ENCODE results near the gene EPS8L3. TPM values are rescaled to one million over a fixed set of nuclear protein-coding genes. Genes with fewer than 3 reads are reported as not detected.
A peak's percentile ranks its signal among the peaks of the same experiment; 100 is the strongest.
"Not testable (repeated sequence)": the region's sequence is repeated elsewhere in the genome, so short reads cannot be mapped to it uniquely, and the experiment has no call there.

EPS8L3 gene
- polyA plus RNA-seq, 12 donors, result 0.05 to 15.0 (median 0.31) TPM; not detected in 8

GRCh38 chr1:109782514-109782913 lies 18.8 kb upstream of the EPS8L3 start:
- DNase-seq, result no peak

DNA sequence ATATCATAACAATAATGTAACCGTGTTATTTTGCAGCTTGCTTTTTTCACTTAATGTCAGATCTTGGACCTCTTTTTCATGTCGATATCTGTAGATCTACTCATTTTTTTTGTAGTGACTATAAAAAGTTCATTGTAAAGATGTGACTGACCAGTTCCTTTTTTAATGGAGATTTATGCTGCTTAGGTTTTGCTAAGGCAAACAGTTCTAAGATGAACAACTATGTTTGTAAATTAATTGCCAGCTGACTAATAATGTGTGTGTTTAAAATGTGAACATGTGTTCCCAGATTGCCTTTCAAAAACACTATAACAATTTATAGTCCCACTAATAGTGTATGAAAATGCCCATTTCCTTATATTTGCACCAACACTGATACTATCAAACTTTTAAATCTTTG lies 18.1 kb upstream of the EPS8L3 start:
- DNase-seq, result no peak

GRCh38 chr1:109780982-109781381 lies 17.3 kb upstream of the EPS8L3 start:
- no peak for DNase-seq

DNA sequence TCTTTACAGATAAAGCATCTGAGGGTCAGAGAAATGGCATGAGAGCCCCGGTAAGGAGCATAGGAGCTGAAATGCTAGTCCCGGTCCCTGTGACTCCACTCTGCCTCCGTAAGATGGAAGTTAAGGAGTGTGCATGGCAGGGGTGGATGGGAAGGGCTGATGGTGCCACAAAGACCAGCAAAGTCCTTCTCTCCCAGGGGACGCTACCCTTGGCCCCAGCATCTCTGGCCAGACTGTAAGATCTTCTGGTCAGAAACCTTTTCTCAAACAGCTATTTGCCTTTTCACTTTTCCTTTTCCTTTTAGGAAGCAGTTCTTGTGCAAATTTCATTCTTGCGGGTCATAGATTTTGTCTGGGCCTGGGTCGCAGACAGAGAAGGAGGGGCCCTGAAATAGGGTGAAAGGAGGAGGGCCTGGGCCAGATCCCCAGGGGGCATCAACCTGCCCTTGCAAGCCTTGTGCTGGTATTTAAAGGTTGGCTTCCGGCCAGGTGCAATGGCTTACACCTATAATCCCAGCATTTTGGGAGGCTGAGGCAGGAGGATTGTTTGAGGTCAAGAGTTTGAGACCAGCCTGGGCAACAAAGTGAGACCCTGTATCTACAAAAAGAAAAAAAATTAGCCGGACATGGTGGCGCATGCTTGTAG lies 14.4 kb upstream of the EPS8L3 start:
- DNase-seq, result no peak

DNA sequence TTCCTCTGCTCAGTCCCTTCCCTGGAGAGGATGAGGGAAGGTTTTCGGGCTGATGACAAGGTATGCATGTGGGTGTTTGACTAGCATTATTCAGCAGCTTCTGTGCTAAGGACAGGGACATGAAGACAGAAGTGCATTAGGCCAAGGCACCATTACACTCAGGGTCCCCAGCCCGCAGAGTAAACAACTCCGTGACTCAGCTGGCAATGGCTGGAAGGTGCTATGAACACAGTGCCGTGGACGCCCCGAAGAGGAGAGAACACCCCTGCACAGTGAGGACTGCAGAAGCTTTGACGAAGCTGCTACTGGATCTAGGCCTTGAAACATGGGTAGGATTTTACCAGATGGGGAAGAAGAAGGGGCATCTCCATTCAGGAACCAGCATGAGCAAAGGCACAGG lies 13.7 kb upstream of the EPS8L3 start:
- no peak for DNase-seq

GRCh38 chr1:109776911-109777310 lies 13.2 kb upstream of the EPS8L3 start:
- DNase-seq, result peak; percentile 84

DNA sequence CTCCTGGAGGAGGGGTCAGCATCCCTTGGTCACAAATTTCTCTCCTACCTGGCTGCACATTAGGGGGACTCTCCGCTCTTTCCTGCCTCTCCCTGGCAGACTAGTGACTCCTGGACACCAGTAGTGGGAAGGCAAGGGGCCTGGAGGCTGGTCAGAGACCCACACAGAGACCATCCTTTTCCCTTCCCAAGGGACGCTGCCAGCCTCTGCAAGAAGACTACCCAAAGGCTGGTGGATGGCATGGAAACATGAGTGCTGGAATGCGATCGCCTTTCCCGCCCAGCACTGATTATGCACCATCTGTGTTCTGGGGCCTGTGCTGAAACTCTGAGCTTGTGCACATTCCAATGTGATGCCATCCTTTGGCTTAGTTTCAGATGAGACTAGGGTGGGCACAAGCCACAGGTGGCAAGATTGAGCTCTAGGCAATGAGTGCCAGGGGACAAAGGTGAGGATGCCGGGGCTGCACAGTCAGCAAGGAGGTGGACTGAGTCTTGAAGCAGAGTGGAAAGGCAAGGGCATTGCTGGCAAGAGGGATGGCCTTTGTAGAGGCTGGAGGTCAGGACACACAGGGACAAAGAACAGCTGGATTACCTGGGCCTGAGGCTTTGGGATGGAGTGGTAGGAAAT lies 12.6 kb upstream of the EPS8L3 start:
- DNase-seq, result no peak

DNA sequence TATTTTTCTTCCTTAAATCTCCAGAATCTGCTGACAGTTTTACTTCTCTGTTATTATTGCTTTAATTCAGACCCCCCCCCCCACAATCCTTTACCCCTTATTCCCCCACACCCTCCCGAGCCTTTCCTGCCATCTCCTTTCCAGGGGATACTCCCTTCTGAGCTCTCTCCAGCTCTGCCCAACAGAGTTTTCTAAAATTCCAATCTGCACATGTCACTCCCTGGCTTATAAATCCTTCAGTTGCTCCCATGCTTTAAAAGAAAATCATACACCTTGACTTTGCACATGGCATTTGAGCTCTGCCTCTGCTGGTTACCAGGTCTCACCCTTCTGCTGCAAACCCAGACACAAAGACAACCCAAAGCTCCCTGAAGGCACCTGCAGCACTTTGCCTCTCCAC lies 11.7 kb upstream of the EPS8L3 start:
- no peak for DNase-seq

DNA sequence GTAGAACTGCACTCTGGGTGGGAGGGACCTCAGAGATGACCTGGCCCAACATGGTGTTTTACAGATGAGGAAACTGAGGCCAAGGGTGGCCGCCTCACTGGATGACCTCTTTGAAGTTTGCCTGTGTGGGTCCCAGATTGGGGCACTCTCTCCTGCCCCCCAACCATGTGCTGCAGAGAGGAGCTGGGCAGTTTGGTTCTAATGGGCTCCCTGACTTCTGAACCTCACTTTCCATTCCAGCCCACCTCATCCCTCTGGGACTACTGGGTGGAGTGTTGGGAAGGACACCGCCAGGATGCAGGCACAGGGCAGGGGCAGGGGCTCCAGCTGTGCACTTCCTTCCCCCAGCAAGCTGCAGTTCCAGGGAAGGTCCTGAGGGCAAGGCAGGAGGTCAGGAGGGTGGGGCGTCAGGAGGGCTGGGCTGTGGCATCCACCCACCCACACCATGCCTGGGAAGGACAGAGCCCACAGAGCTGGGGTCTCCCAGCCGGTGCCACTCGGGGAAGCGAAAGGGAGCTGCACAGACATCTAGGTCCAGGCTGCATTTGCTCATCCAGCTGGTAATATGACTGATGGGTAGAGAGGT lies 10.3 kb upstream of the EPS8L3 start:
- DNase-seq, result no peak

GRCh38 chr1:109773203-109773899 lies 9.6 kb upstream of the EPS8L3 start:
- DNase-seq, result peak; percentile 85

GRCh38 chr1:109772658-109773202 lies 9.0 kb upstream of the EPS8L3 start:
- DNase-seq, result no peak

GRCh38 chr1:109771712-109772657 lies 8.3 kb upstream of the EPS8L3 start:
- DNase-seq, result no peak

- DNase-seq, result no peak
Observed at GRCh38 chr1:109770331-109771095, 6.8 kb upstream of the EPS8L3 start.

- DNase-seq, result no peak
Observed at GRCh38 chr1:109769330-109770078, 5.8 kb upstream of the EPS8L3 start.

GRCh38 chr1:109768820-109769219 lies 5.1 kb upstream of the EPS8L3 start:
- no peak for DNase-seq

GRCh38 chr1:109768335-109768650 lies 4.6 kb upstream of the EPS8L3 start:
- no peak for DNase-seq

DNA sequence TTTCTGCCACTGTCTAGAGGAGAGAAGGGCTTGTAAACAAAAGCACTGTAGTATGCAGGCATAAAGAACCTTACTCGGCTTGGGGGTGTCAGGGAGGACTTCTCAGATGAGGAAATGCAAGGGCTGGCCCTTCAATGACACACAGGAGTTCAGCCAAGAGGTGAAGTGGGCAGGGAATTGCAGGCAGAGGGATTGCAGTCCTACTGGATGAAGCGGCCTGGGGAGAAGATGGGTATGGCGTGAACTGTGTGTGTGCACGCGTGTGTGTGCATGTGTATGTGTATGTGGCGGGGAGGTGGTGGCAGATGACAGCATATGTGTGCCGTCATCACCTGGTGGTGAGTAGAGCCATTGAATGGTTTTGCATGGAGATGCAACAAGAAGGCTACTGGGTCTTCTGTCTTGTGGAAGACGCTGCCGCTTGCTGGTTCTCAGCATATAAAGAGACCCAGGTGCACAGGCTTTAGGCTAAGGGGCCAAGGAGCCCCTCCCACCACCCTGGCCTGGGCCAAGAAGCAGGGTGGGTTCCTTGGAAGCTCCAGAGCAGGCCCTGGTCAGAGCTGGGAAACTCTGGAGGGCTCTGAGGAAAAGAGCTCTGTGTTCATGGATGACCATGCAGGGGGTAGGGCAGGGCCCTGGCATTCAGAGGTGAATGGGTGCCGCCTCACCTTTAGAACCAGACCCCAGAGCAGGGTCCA lies 4.1 kb upstream of the EPS8L3 start:
- no peak for DNase-seq

- DNase-seq, result not testable (repeated sequence)
Observed at GRCh38 chr1:109766991-109767636, 3.4 kb upstream of the EPS8L3 start.

Measured in muscle of arm (tissue), 12 donors.